GM12874 (cell line): ENCODE measurements around the gene NACC2.

ENCODE experiments used
- TF ChIP-seq, protein P1 (sequence below): IDR thresholded peaks from 2 replicates; pipeline ENCODE4 v1.5.1; 2011; ENCODE audit warnings: low read depth, mild to moderate bottlenecking, control low read depth, low read length, moderate library complexity; ENCODE audit not compliant: insufficient read depth

Gene NACC2

DNA sequence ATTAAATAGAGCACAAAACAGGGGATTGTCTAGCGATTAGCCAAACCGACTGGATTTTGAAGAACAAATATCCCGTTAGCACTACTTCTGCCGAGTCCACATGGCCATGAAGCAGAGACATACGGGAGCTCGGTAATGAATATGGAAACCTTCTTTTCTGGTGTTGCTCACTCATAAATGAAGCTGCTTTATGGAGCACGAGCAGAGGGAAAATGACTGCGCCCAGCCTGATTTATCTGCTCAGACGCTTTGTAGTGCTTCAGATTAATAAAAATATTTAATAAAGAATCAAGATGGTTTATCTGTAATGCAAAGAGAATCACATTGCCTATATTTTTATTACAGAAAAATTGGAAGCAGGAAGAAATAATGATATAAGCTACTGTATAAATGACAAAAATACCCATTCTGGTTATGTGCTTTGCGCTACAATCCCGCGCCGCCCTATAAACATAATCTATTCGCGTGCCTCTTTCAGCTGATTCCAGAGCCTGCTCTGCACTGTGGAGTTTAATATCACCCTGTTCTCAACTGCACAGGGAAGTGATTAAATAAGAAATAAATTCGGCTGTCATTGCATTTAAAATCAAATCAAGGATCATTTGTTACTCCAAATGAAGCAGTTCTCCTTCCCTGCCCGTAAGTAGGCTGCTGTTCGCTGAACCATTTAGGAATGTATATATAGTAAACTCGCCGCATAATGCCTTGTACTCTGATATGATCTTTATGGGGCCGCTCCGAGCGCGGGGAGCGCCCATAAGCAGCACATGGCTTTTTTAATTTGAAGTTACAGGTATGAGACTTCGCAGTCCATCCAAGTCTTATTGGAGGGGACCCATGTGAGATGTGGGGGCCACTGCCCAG is 111.6 kb downstream of the NACC2 start:
- TF ChIP-seq, protein P1, sequence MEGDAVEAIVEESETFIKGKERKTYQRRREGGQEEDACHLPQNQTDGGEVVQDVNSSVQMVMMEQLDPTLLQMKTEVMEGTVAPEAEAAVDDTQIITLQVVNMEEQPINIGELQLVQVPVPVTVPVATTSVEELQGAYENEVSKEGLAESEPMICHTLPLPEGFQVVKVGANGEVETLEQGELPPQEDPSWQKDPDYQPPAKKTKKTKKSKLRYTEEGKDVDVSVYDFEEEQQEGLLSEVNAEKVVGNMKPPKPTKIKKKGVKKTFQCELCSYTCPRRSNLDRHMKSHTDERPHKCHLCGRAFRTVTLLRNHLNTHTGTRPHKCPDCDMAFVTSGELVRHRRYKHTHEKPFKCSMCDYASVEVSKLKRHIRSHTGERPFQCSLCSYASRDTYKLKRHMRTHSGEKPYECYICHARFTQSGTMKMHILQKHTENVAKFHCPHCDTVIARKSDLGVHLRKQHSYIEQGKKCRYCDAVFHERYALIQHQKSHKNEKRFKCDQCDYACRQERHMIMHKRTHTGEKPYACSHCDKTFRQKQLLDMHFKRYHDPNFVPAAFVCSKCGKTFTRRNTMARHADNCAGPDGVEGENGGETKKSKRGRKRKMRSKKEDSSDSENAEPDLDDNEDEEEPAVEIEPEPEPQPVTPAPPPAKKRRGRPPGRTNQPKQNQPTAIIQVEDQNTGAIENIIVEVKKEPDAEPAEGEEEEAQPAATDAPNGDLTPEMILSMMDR: no peak

DNA sequence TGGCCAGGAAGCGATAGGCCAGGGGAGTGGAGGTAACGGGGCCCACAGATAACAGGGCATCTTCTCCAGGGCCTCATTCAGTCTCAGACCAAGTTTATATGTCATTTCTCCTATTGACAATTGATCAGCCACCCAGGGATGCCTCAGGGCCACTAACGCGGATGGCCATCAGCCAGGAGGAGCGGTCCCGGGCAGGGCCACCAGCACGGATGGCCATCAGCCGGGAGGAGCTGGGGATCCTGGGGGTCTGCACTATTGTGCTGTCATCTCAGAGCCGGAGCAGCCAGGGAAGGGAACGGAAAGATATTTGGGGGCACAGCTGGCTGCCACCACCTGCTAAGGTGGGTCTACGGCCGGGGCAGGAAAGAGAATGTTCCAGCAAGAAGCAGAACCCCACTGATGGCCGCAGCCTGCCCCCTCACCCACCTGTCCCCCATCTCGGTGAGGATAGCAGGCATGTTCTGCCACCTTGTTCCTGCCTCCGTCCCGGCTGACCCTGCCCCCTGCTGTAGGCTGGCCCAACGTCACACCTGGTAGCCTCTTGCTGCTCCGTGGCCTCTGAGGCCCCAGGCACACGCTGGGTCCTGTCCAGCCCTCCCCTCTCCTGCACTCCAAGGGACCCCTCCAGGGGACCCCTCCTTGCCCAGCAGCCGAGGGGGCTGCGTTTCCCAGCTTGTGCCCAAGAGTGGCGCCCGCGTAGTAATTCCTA is 112.4 kb downstream of the NACC2 start:
- TF ChIP-seq, protein P1: no peak

DNA sequence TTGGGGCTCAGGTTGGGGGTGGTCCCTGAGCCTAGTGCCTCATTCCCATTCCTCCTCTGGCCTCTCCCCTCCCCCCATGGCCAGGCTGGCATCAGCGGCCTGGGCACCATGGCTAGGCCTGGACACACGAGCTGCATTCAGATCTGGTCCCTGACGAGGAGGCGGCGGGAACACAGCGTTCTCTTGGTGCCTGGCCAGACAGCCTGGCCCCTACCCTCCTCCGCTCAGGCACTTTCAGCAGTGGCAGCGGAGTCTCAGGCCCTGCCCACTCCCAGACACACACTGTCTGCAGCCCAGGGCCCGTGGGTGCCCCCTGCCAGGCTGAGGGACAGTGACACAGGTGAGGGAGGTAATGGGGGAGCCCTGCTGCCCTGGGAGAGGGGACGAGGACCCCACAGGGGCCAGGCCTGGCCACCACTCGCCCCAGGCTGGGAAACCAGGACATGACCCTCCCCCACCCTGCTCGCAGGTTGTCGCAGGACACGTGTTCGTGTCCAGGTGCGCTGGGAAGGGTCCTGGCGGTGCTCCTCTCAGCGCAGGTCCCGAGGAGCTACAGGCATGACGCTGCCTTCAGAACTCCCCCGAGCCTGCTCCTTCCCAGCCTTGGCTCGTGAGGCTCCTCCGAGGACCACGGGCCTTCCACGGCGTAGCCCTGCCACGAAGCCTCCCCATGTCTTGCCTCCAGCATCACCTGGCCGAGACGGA is 114.0 kb downstream of the NACC2 start:
- TF ChIP-seq, protein P1: no peak

DNA sequence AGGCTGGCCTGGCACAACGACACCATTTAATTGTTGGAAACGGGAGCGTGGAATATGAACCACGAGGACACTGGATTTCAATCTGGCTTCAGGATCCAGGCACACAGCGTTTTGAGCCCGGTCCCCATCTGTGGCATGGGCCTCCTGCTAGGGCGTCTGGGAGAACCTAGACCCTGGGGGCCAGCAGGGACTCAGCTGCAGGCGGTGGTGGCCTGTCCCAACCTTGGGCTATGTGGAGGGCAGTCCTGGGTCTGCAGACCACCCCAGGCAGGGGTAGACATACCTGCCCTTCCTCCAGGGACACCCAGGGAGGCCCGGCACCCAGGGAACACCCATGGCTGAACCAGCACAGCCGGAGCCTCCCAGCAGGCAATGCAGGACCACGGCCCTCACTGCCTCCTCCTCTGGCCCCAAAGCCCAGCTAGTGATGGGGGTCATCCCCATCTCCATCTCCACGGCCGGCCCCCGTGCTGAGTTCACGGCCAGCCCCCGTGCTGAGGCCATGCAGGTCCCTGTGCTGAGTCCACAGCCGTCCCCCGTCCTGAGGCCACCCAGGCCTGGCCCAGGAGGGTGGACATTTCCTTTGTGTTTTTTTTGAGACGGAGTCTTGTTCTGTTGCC is 115.4 kb downstream of the NACC2 start:
- TF ChIP-seq, protein P1: no peak

DNA sequence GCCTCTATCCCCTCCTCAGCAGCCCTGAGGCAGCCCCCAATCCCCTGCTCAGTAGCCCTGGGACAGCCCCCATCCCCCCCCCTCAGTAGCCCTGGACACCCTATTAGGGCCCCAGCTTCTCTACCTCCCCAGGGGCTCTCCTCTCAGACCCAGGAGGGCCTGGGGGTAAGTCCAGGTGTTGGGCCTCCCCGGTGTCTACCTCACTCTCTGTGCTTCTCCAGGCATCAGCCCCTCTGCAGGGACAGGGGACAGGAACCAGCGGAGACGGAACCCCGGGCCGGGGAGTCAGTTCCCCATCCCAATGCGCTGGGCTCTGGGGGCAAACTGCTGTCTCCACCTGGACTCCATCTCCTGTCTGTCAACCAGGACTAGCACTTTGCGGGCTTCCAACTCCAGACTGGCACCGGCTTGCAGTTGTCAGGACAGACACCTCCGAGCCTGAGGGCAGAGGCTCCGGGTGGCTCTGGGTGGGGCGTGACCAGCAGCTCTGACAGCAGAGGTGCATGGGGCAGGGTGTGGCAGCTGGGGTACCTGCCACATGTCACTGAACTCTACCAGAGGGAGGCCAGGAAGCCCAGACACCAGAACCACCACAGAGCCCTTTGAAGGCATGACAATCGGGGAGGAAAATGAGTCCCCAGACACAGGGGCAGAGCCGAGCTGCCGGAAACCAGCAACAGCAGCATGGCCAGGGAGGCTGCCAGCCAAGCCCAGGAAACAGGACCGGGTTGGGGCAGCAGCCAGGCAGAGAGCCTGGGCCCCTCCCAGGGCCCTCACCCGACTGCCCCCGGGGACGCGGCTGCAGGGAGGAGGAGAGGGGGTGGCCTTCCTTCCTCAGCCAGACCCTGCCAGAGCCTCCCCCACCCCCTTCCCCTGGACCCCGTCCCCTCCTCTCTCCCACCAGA is 116.2 kb downstream of the NACC2 start:
- TF ChIP-seq, protein P1: no peak

DNA sequence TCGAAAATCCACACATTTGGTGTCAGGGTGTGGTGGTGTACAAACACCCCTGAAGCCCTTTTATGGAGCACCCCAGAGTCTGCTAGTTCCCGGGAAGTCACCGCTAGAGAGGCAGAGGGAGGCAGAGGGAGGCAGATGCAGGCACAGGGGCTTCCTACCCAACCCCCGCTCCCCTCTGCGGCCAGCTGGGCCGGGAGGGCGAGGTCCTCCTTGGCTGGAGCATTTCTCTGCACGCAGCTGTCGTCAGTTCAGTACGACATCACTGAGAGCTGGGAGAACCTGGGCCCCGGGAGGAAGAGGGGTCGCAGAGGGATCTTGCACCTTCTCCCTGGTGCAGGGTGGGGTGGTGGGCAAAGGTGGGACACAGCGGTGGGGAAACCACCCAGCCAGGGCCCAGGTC is 118.1 kb downstream of the NACC2 start:
- TF ChIP-seq, protein P1: no peak
